Upper lobe of left lung (tissue), 4 donors: ENCODE measurements around the gene PAFAH1B1.

Source experiments
- CTCF ChIP-seq, 6 experiments: fragments of 450-650 bp in 4 of 6; fragments of 200-600 bp in 2 of 6; sonication (generic) in 2 of 6; IDR thresholded peaks; one replicate each; pipeline ENCODE4 v1.5.1; 2016 to 2019; ENCODE audit warnings: antibody characterized with exemption in 6 of 6
- EP300 ChIP-seq, 4 donors: sonication (generic); formaldehyde crosslinking; IDR thresholded peaks; one replicate each; pipeline ENCODE4 v1.5.1; 2017; ENCODE audit warnings: antibody characterized with exemption in 4 of 4, control low read depth in 2 of 4
- POLR2A ChIP-seq, 4 donors: fragments of 450-650 bp; IDR thresholded peaks; one replicate each; pipeline ENCODE4 v1.5.1; 2016 to 2017; ENCODE audit warnings: antibody characterized with exemption in 4 of 4, mild to moderate bottlenecking in 2 of 4

GRCh38 chr17:2681650-2682049, 88.2 kb downstream of the PAFAH1B1 start:
- no peak for TF ChIP-seq CTCF (IDR thresholded peaks at IDR 0.05)
- TF ChIP-seq POLR2A (IDR thresholded peaks at IDR 0.05): no peak
- no peak for TF ChIP-seq EP300 (IDR thresholded peaks at IDR 0.05)
